HCT116 (cell line): ENCODE results near the gene ZCCHC24. TPM values are rescaled to one million over a fixed set of nuclear protein-coding genes. Genes with fewer than 3 reads are reported as not detected.

Experiments
- ATAC-seq: fragments of 200-7000 bp; cut with Tn5 transposase; 2 replicates; pipeline ENCODE4 v1.9.1; 2020; ENCODE audit warnings: mild to moderate bottlenecking, moderate library complexity
- BruUV-seq: library from RNA; stranded (reverse); fragments of 400-500 nt; replicated peaks from 2 replicates; lab custom pipeline; 2021; lab: Mats Ljungman, UMichigan
- CTCF ChIA-PET: fragments of 300-600 bp; sonication (Branson Sonifier 250); formaldehyde crosslinking; loops from one replicate; lab custom pipeline; 2021; ENCODE audit warnings: antibody characterized with exemption; lab: Charles Lee
- POLR2A ChIA-PET: fragments of 300-600, 350-600 bp; sonication (Branson Sonifier 250); formaldehyde crosslinking; loops from one replicate; lab custom pipeline; 2021; ENCODE audit warnings: antibody characterized with exemption; lab: Charles Lee
- RAD21 ChIA-PET, 2 experiments: fragments of 300-600 bp; sonication (Branson Sonifier 250); formaldehyde crosslinking; loops; one replicate each; lab custom pipeline; 2023; ENCODE audit warnings: low total read pairs in 2 of 2; ENCODE audit not compliant: uncharacterized antibody in 2 of 2, unreplicated experiment in 2 of 2, low non-redundant PET in 1 of 2; lab: Charles Lee
- DNase-seq: peaks from one replicate; pipeline ENCODE4 v3.0.0-alpha.2; 2010; ENCODE audit warnings: low read depth, low spot score
- H2AFZ ChIP-seq: fragments of 200-600 bp; shearing (Covaris generic), sonication (generic); 2 replicates; pipeline ENCODE4 v1.6.1; 2017; ENCODE audit warnings: low read depth, mixed run types, mixed read lengths, antibody characterized with exemption, low read length; ENCODE audit not compliant: poor library complexity, severe bottlenecking
- H3K27ac ChIP-seq: 2 replicates; pipeline ENCODE4 v1.5.1; 2012; ENCODE audit warnings: low read depth, low read length
- H3K27me3 ChIP-seq: fragments of 200-600 bp; sonication (generic); 2 replicates; pipeline ENCODE4 v1.6.1; 2016; ENCODE audit warnings: mixed run types, low read length, mixed read lengths; ENCODE audit not compliant: insufficient read depth
- H3K36me3 ChIP-seq, 2 experiments: fragments of 200-500 bp in 1 of 2; fragments of 200-600 bp in 1 of 2; sonication (Bioruptor generic) in 1 of 2; sonication (generic) in 1 of 2; 2 replicates each; pipeline versions ENCODE4 v1.5.1 to v1.6.1; 2014 to 2016; ENCODE audit warnings: low read length in 2 of 2, inconsistent platforms in 1 of 2, mixed read lengths in 1 of 2, mixed run types in 1 of 2; ENCODE audit not compliant: insufficient read depth in 2 of 2, control insufficient read depth in 1 of 2
- H3K4me1 ChIP-seq, 2 experiments: fragments of 200-600 bp in 1 of 2; sonication (generic) in 1 of 2; 2 replicates each; pipeline versions ENCODE4 v1.5.1 to v1.6.1; 2012 to 2017; ENCODE audit warnings: low read length in 2 of 2, inconsistent platforms in 1 of 2, mild to moderate bottlenecking in 1 of 2, mixed read lengths in 1 of 2, mixed run types in 1 of 2, moderate library complexity in 1 of 2; ENCODE audit not compliant: insufficient read depth in 2 of 2, control insufficient read depth in 1 of 2
- H3K4me2 ChIP-seq: fragments of 200-600 bp; sonication (generic); 2 replicates; pipeline ENCODE4 v1.6.1; 2017; ENCODE audit warnings: mixed run types, low read length, mixed read lengths
- H3K4me3 ChIP-seq, 2 experiments: fragments of 200-600 bp in 1 of 2; sonication (generic) in 1 of 2; replicated peaks in 1 of 2; 2 replicates each; pipeline ENCODE4 v1.5.1; 2011 to 2016; ENCODE audit warnings: low read length in 2 of 2, control low read depth in 1 of 2, low read depth in 1 of 2, mild to moderate bottlenecking in 1 of 2, mixed read lengths in 1 of 2, mixed run types in 1 of 2
- H3K79me2 ChIP-seq: fragments of 200-600 bp; sonication (generic); 2 replicates; pipeline ENCODE4 v1.6.1; 2017; ENCODE audit warnings: mild to moderate bottlenecking, mixed run types, low read length, moderate library complexity, mixed read lengths; ENCODE audit not compliant: insufficient read depth
- H3K9ac ChIP-seq: fragments of 200-600 bp; sonication (generic); 2 replicates; pipeline ENCODE4 v1.6.1; 2016; ENCODE audit warnings: low read length, mixed read lengths
- H3K9me2 ChIP-seq: fragments of 200-600 bp; sonication (generic), shearing (Covaris generic); 2 replicates; pipeline ENCODE4 v1.6.1; 2017; ENCODE audit warnings: mixed run types, mild to moderate bottlenecking, moderate library complexity; ENCODE audit not compliant: insufficient read depth
- H3K9me3 ChIP-seq, 2 experiments: fragments of 200-500 bp in 1 of 2; fragments of 200-600 bp in 1 of 2; sonication (Bioruptor generic) in 1 of 2; sonication (generic) in 1 of 2; 2 replicates each; pipeline ENCODE4 v1.6.1; 2014 to 2017; ENCODE audit warnings: low read length in 2 of 2, mixed read lengths in 2 of 2, inconsistent platforms in 1 of 2, low read depth in 1 of 2, mild to moderate bottlenecking in 1 of 2, mixed run types in 1 of 2, moderate library complexity in 1 of 2; ENCODE audit not compliant: control insufficient read depth in 1 of 2, insufficient read depth in 1 of 2
- H4K20me1 ChIP-seq: fragments of 200-600 bp; sonication (generic), shearing (Covaris generic); 2 replicates; pipeline ENCODE4 v1.6.1; 2017; ENCODE audit warnings: mixed run types, mild to moderate bottlenecking, moderate library complexity; ENCODE audit not compliant: insufficient read depth
- ATF3 ChIP-seq: IDR thresholded peaks from 2 replicates; pipeline ENCODE4 v1.6.1; 2012
- CBX3 ChIP-seq: IDR thresholded peaks from 2 replicates; pipeline ENCODE4 v1.6.1; 2012; ENCODE audit warnings: low read depth
- CEBPB ChIP-seq: IDR thresholded peaks from 2 replicates; pipeline ENCODE4 v1.6.1; 2012; ENCODE audit warnings: low read depth
- EGR1 ChIP-seq: IDR thresholded peaks from 2 replicates; pipeline ENCODE4 v1.6.1; 2012; ENCODE audit warnings: low read depth
- ELF1 ChIP-seq: IDR thresholded peaks from 2 replicates; pipeline ENCODE4 v1.6.1; 2012; ENCODE audit warnings: low read depth, borderline replicate concordance
- EZH2 ChIP-seq: fragments of 200-600 bp; sonication (generic); IDR thresholded peaks from 2 replicates; pipeline ENCODE4 v1.6.1; 2017; ENCODE audit warnings: antibody characterized with exemption, mixed run types
- EZH2phosphoT487 ChIP-seq: fragments of 200-600 bp; IDR thresholded peaks from 2 replicates; pipeline ENCODE4 v1.6.1; 2018; ENCODE audit warnings: antibody characterized with exemption, borderline replicate concordance
- FOSL1 ChIP-seq: IDR thresholded peaks from 2 replicates; pipeline ENCODE4 v1.6.1; 2012; ENCODE audit warnings: low read depth
- MAX ChIP-seq: IDR thresholded peaks from 2 replicates; pipeline ENCODE4 v1.6.1; 2012
- POLR2A ChIP-seq: IDR thresholded peaks from 2 replicates; pipeline ENCODE4 v1.7.0; 2011; ENCODE audit warnings: borderline replicate concordance; ENCODE audit not compliant: insufficient read depth, insufficient read length; ENCODE audit errors: extremely low read depth
- POLR2AphosphoS5 ChIP-seq: IDR thresholded peaks from 2 replicates; pipeline ENCODE4 v1.6.1; 2011; ENCODE audit warnings: mild to moderate bottlenecking, low read depth, low read length, moderate library complexity
- RAD21 ChIP-seq: IDR thresholded peaks from 2 replicates; pipeline ENCODE4 v1.6.1; 2012; ENCODE audit warnings: low read depth, mild to moderate bottlenecking
- REST ChIP-seq: IDR thresholded peaks from 2 replicates; pipeline ENCODE4 v1.6.1; 2012; ENCODE audit warnings: low read depth
- SRF ChIP-seq: IDR thresholded peaks from 2 replicates; pipeline ENCODE4 v1.6.1; 2012; ENCODE audit warnings: low read depth
- TCF7L2 ChIP-seq: IDR thresholded peaks from 2 replicates; pipeline ENCODE4 v1.7.0; 2011; ENCODE audit warnings: borderline replicate concordance, inconsistent platforms; ENCODE audit not compliant: insufficient read depth, insufficient read length; ENCODE audit errors: extremely low read depth
- YY1 ChIP-seq: IDR thresholded peaks from 2 replicates; pipeline ENCODE4 v1.6.1; 2011; ENCODE audit warnings: low read length, low read depth, moderate library complexity, mild to moderate bottlenecking; ENCODE audit not compliant: insufficient replicate concordance; ENCODE audit errors: extremely low read depth
- ZBTB33 ChIP-seq: IDR thresholded peaks from 2 replicates; pipeline ENCODE4 v1.6.1; 2011; ENCODE audit warnings: mild to moderate bottlenecking, low read length, moderate library complexity; ENCODE audit not compliant: insufficient replicate concordance; ENCODE audit errors: extremely low read depth
- ZNF274 ChIP-seq: fragments of 200-500 bp; sonication (Bioruptor generic); IDR thresholded peaks from 2 replicates; pipeline ENCODE4 v1.6.1; 2014; ENCODE audit warnings: mild to moderate bottlenecking, low read depth, low read length, inconsistent platforms
- intact Hi-C: fragments of 100-400 bp; cut with micrococcal nuclease; formaldehyde crosslinking; loops from 2 replicates; pipeline ENCODE4 v1.10.0; 2022
- total RNA-seq: library from RNA; stranded (reverse); gene quantifications from one replicate; pipeline ENCODE4 v1.2.1, GENCODE V29; 2021; ENCODE audit not compliant: unreplicated experiment

Gene ZCCHC24
- total RNA-seq, 1 experiment from 2014 or later, result 7.0 TPM

GRCh38 chr10:79447911-79448731 is 2.7 kb upstream of the ZCCHC24 start:
- Histone ChIP-seq H3K27ac (no peak overlapping the region), H3K4me3 (no peak overlapping the region), H3K27me3 (no peaks in the 10 kb centered on the region), H3K9me3 (no peaks in the 10 kb centered on the region), H4K20me1 (no peaks in the 10 kb centered on the region), H3K79me2 (no peaks in the 10 kb centered on the region; the same call in 1 of the 2 replicates), H3K4me2 (no peak overlapping the region), H3K36me3 (no peaks in the 10 kb centered on the region), H3K4me1 (peaks cover 17 to 40% of the 10 kb centered on the region in 2 experiments), H3K9me2 (no peaks in the 10 kb centered on the region), H3K9ac (no peak overlapping the region), H2AFZ (no peak overlapping the region)
- no TSS peak for BruUV-seq
- RAD21 ChIA-PET, result no interaction called here
- CTCF ChIA-PET, result no interaction called here
- intact Hi-C loops, result no loop called here
- POLR2A ChIA-PET, result no interaction called here
- TF ChIP-seq REST (no peak), ELF1 (no peak), ZNF274 (no peak), CBX3 (no peak), POLR2A (no peak), ATF3 (no peak), TCF7L2 (no peak), SRF (no peak), ZBTB33 (no peak), FOSL1 (no peak), EZH2 (no peak), EGR1 (no peak), CEBPB (no peak), RAD21 (no peak), YY1 (no peak), MAX (no peak), POLR2AphosphoS5 (no peak), EZH2phosphoT487 (no peak)
- DNase-seq (no peak), ATAC-seq (no peak)
